SJCRH30 (cell line): ENCODE data around the gene PGAM4. TPM values are rescaled to one million over a fixed set of nuclear protein-coding genes. Genes with fewer than 3 reads are reported as not detected.
"Not testable (repeated sequence)": the region's sequence is repeated elsewhere in the genome, so short reads cannot be mapped to it uniquely, and the experiment has no call there.

ENCODE experiments used
- DNase-seq, 2 experiments: peaks; one replicate each; pipeline ENCODE4 v3.0.0-alpha.2; 2015 to 2020
- H3K27ac ChIP-seq: fragments of 250-450 bp; sonication (Bioruptor Pico); 2 replicates; pipeline ENCODE4 v1.5.1; 2020; ENCODE audit warnings: mild to moderate bottlenecking, moderate library complexity
- H3K27me3 ChIP-seq: fragments of 250-450 bp; sonication (Bioruptor Pico); 2 replicates; pipeline ENCODE4 v1.5.1; 2020; ENCODE audit warnings: mild to moderate bottlenecking, moderate library complexity
- H3K36me3 ChIP-seq: fragments of 250-450 bp; sonication (Bioruptor Pico); 2 replicates; pipeline ENCODE4 v1.5.1; 2020; ENCODE audit warnings: mild to moderate bottlenecking, moderate library complexity
- H3K4me1 ChIP-seq: fragments of 250-450 bp; sonication (Bioruptor Pico); 2 replicates; pipeline ENCODE4 v1.5.1; 2020; ENCODE audit warnings: mild to moderate bottlenecking, moderate library complexity
- H3K4me3 ChIP-seq: fragments of 250-450 bp; sonication (Bioruptor Pico); 2 replicates; pipeline ENCODE4 v1.5.1; 2020; ENCODE audit warnings: mild to moderate bottlenecking, moderate library complexity
- H3K9me3 ChIP-seq: fragments of 250-450 bp; sonication (Bioruptor Pico); replicated peaks from 2 replicates; pipeline ENCODE4 v1.5.1; 2020; ENCODE audit warnings: mild to moderate bottlenecking, moderate library complexity
- total RNA-seq: library from RNA; depleted of rRNA; stranded (reverse); fragments of >200 nt; shearing (Covaris generic); gene quantifications from 2 replicates; pipeline ENCODE4 v1.2.3, GENCODE V29; 2014; rRNA removed

The PGAM4 gene
- total RNA-seq, 1 experiment from 2014 or later, result not detected

- H3K36me3 ChIP-seq, result no peaks in the 10 kb centered on the region
- H3K4me3 ChIP-seq, result no peak overlapping the region
- no peak for DNase-seq
- H3K4me1 ChIP-seq, result no peaks in the 10 kb centered on the region
- no peaks in the 10 kb centered on the region for H3K9me3 ChIP-seq
- no peaks in the 10 kb centered on the region for H3K27me3 ChIP-seq
- no peak overlapping the region for H3K27ac ChIP-seq
Measured at GRCh38 chrX:77945910-77946545, 23.4 kb downstream of the PGAM4 start.

- H3K27me3 ChIP-seq, H3K4me1 ChIP-seq, H3K4me3 ChIP-seq, DNase-seq, H3K27ac ChIP-seq, H3K9me3 ChIP-seq, H3K36me3 ChIP-seq: not testable (repeated sequence)
Measured at GRCh38 chrX:77945031-77945430, 24.4 kb downstream of the PGAM4 start.

GRCh38 chrX:77938083-77938680 lies 31.3 kb downstream of the PGAM4 start:
- no peaks in the 10 kb centered on the region for H3K36me3 ChIP-seq
- no peak for DNase-seq
- H3K4me1 ChIP-seq, result no peaks in the 10 kb centered on the region
- H3K27ac ChIP-seq, result no peak overlapping the region
- no peaks in the 10 kb centered on the region for H3K9me3 ChIP-seq
- H3K27me3 ChIP-seq, result no peaks in the 10 kb centered on the region
- H3K4me3 ChIP-seq, result no peak overlapping the region

GRCh38 chrX:77937291-77937690 lies 32.1 kb downstream of the PGAM4 start:
- Histone ChIP-seq H3K4me3 (no peak overlapping the region), H3K27ac (no peak overlapping the region), H3K36me3 (no peaks in the 10 kb centered on the region), H3K9me3 (no peaks in the 10 kb centered on the region), H3K4me1 (no peaks in the 10 kb centered on the region), H3K27me3 (no peaks in the 10 kb centered on the region)
- DNase-seq, result no peak

GRCh38 chrX:77936299-77936698 lies 33.1 kb downstream of the PGAM4 start:
- DNase-seq, result no peak
- Histone ChIP-seq H3K4me3 (no peak overlapping the region), H3K4me1 (no peaks in the 10 kb centered on the region), H3K36me3 (no peaks in the 10 kb centered on the region), H3K27me3 (no peaks in the 10 kb centered on the region), H3K27ac (no peak overlapping the region), H3K9me3 (no peaks in the 10 kb centered on the region)

- no peak for DNase-seq
- no peak overlapping the region for H3K27ac ChIP-seq
- no peaks in the 10 kb centered on the region for H3K27me3 ChIP-seq
- no peaks in the 10 kb centered on the region for H3K4me1 ChIP-seq
- no peak overlapping the region for H3K4me3 ChIP-seq
- no peaks in the 10 kb centered on the region for H3K36me3 ChIP-seq
- H3K9me3 ChIP-seq, result no peaks in the 10 kb centered on the region
Measured at GRCh38 chrX:77935886-77936285, 33.6 kb downstream of the PGAM4 start.

- H3K36me3 ChIP-seq, result no peaks in the 10 kb centered on the region
- H3K4me1 ChIP-seq, result no peaks in the 10 kb centered on the region
- DNase-seq, result no peak
- H3K4me3 ChIP-seq, result no peak overlapping the region
- H3K9me3 ChIP-seq, result no peaks in the 10 kb centered on the region
- H3K27ac ChIP-seq, result no peak overlapping the region
- no peaks in the 10 kb centered on the region for H3K27me3 ChIP-seq
Measured at GRCh38 chrX:77930581-77930980, 38.9 kb downstream of the PGAM4 start.

- H3K27ac ChIP-seq, result no peak overlapping the region
- no peaks in the 10 kb centered on the region for H3K4me1 ChIP-seq
- no peaks in the 10 kb centered on the region for H3K36me3 ChIP-seq
- H3K9me3 ChIP-seq, result no peaks in the 10 kb centered on the region
- DNase-seq, result no peak
- H3K4me3 ChIP-seq, result no peak overlapping the region
- no peaks in the 10 kb centered on the region for H3K27me3 ChIP-seq
Measured at GRCh38 chrX:77925764-77926163, 43.7 kb downstream of the PGAM4 start.

GRCh38 chrX:77924320-77924859 lies 45.0 kb downstream of the PGAM4 start:
- DNase-seq, result no peak
- Histone ChIP-seq H3K9me3 (no peaks in the 10 kb centered on the region), H3K27me3 (no peaks in the 10 kb centered on the region), H3K36me3 (no peaks in the 10 kb centered on the region), H3K4me3 (no peak overlapping the region), H3K27ac (no peak overlapping the region), H3K4me1 (no peaks in the 10 kb centered on the region)

- no peak overlapping the region for H3K4me3 ChIP-seq
- H3K36me3 ChIP-seq, result no peaks in the 10 kb centered on the region
- no peaks in the 10 kb centered on the region for H3K4me1 ChIP-seq
- no peak for DNase-seq
- H3K27me3 ChIP-seq, result no peaks in the 10 kb centered on the region
- no peak overlapping the region for H3K27ac ChIP-seq
- no peaks in the 10 kb centered on the region for H3K9me3 ChIP-seq
Measured at GRCh38 chrX:77922787-77923186, 46.7 kb downstream of the PGAM4 start.

GRCh38 chrX:77919370-77919769 lies 50.1 kb downstream of the PGAM4 start:
- not testable (repeated sequence) for H3K27me3 ChIP-seq, H3K36me3 ChIP-seq, H3K4me3 ChIP-seq, DNase-seq, H3K9me3 ChIP-seq, H3K27ac ChIP-seq, H3K4me1 ChIP-seq

- H3K27ac ChIP-seq, result no peak overlapping the region
- H3K36me3 ChIP-seq, result no peaks in the 10 kb centered on the region
- no peaks in the 10 kb centered on the region for H3K4me1 ChIP-seq
- no peaks in the 10 kb centered on the region for H3K27me3 ChIP-seq
- no peaks in the 10 kb centered on the region for H3K9me3 ChIP-seq
- no peak for DNase-seq
- no peak overlapping the region for H3K4me3 ChIP-seq
Measured at GRCh38 chrX:77918568-77918967, 50.9 kb downstream of the PGAM4 start.

Other genes starting within 250 kb of the PGAM4 start
- gene ATRX, start 183.4 kb downstream of the PGAM4 start, total RNA-seq, result 62.7 and 81.2 TPM in 2 replicates
- gene MAGT1, start 74.2 kb downstream of the PGAM4 start, total RNA-seq, result 60.7 and 72.2 TPM in 2 replicates
- 541 and 548 TPM in 2 replicates for gene COX7B, start 70.2 kb downstream of the PGAM4 start, total RNA-seq
- gene ATP7A, start 58.9 kb downstream of the PGAM4 start, total RNA-seq, result 9.6 and 10.5 TPM in 2 replicates
- 354 and 408 TPM in 2 replicates for gene PGK1, start 134.6 kb upstream of the PGAM4 start, total RNA-seq
- 44.8 and 48.2 TPM in 2 replicates for gene TAF9B, start 170.0 kb upstream of the PGAM4 start, total RNA-seq